Mucosa of stomach (tissue), 1 donor: Measurements from ENCODE around the gene SNAP47.

Experiments
- H3K27me3 ChIP-seq: one replicate; pipeline ENCODE4 v1.7.0; 2013; ENCODE audit warnings: mild to moderate bottlenecking, low read length; ENCODE audit not compliant: control insufficient read depth, insufficient read depth
- H3K36me3 ChIP-seq: one replicate; pipeline ENCODE4 v1.7.0; 2013; ENCODE audit warnings: low read length; ENCODE audit not compliant: control insufficient read depth, insufficient read depth
- H3K4me1 ChIP-seq: one replicate; pipeline ENCODE4 v1.7.0; 2013; ENCODE audit warnings: mild to moderate bottlenecking, low read length; ENCODE audit not compliant: control insufficient read depth, insufficient read depth
- H3K4me3 ChIP-seq: one replicate; pipeline ENCODE4 v1.7.0; 2013; ENCODE audit warnings: low read length
- H3K9ac ChIP-seq: one replicate; pipeline ENCODE4 v1.7.0; 2013; ENCODE audit warnings: mild to moderate bottlenecking, low read length, moderate library complexity
- H3K9me3 ChIP-seq: one replicate; pipeline ENCODE4 v1.7.0; 2013; ENCODE audit warnings: mild to moderate bottlenecking, low read length, moderate library complexity; ENCODE audit not compliant: control insufficient read depth
- donor health status: Pancreatic carcinoma.

The SNAP47 gene

GRCh38 chr1:227808566-227808965, 73.3 kb downstream of the SNAP47 start:
- Histone ChIP-seq H3K9ac (no peak overlapping the region), H3K9me3 (no peaks in the 10 kb centered on the region), H3K36me3 (no peaks in the 10 kb centered on the region), H3K4me3 (no peak overlapping the region), H3K27me3 (no peaks in the 10 kb centered on the region), H3K4me1 (no peaks in the 10 kb centered on the region)

DNA sequence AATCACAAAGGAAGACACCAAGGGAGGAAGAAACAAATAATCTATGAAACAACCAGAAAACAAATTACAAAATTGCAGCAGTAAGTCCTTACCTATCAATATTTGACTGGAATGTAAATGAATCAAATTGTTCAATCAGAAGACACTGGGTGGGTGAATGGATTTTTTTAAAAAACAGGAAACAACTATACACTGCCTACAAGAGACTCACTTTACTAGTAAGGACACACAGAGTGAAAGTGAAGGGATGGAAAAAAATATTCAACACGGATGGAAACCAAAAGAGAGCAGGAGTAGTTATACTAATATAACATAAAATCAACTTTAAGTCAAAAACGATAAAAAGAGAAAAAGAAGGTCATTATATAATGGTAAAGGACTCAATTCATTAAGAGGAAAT, 73.8 kb downstream of the SNAP47 start:
- Histone ChIP-seq H3K4me3 (no peak overlapping the region), H3K4me1 (no peaks in the 10 kb centered on the region), H3K27me3 (no peaks in the 10 kb centered on the region), H3K9ac (no peak overlapping the region), H3K36me3 (no peaks in the 10 kb centered on the region), H3K9me3 (no peaks in the 10 kb centered on the region)

DNA sequence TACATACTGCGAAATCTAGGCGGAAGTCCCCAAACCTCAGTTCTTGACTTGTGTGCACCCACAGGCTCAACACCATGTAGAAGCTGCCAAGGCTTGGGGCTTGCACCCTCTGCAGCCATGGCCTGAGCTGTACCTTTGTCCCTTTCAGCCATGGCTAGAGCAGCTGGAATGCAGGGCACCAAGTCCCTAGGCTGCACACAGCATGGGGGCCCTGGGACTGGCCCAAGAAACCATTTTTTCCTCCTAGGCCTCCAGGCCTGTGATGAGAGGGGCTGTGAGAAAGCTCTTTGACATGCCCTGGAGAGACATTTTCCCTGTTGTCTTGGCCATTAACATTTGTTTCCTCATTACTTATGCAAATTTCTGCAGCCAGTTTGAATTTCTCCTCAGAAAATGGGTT, 78.7 kb downstream of the SNAP47 start:
- H3K4me1 ChIP-seq = no peaks in the 10 kb centered on the region

DNA sequence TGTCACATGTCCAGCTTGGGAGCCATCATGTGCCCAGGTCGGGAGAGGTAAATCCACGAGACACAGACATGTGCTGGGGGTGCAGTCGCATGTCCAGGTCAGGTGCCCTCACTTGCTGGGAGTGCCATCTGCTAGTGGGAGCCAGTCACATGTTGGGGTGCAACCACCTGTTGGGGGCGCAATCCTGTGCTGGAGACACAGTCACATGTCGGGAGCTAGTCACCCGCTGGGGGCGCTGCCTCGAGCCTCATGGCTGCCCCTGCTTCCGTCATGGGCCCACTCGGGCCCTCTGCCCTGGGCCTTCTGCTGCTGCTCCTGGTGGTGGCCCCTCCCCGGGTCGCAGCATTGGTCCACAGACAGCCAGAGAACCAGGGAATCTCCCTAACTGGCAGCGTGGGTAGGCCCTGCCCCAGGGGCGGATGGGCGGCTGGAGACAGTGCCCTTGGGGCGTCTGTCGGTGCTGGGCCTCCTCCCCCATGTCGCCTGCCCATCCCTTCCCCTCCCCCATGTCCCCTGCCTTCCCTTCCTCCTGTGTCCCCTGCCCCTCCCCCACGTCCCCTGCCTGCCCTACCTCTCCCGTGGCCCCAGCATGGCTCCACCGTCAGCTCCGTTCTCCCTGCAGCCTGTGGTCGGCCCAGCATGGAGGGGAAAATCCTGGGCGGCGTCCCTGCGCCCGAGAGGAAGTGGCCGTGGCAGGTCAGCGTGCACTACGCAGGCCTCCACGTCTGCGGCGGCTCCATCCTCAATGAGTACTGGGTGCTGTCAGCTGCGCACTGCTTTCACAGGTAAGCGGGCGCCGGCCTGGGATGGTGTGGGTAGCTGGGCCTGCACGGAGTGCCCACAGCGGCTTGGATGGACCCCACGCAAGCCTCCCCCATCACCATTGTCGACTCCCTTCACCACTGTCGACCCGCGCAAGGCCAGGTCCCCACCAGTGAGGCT, 80.5 kb downstream of the SNAP47 start, which contains the start of gene PRSS38:
PRSS38 (plus strand) TSS at position 208 of the 942 bp plus-strand sequence; CDS start at position 250, 42 bp downstream.
- Histone ChIP-seq H3K36me3 (no peaks in the 10 kb centered on the region), H3K9ac (no peak within 1 kb of the TSS), H3K4me3 (no peak within 1 kb of the TSS), H3K4me1 (no peaks in the 10 kb centered on the region), H3K9me3 (no peaks in the 10 kb centered on the region), H3K27me3 (no peaks in the 10 kb centered on the region)

More for the DNA sequence above, 78.7 kb downstream of the SNAP47 start:
- Histone ChIP-seq H3K9ac (no peak overlapping the region), H3K9me3 (no peaks in the 10 kb centered on the region), H3K36me3 (no peaks in the 10 kb centered on the region), H3K4me3 (no peak overlapping the region), H3K27me3 (no peaks in the 10 kb centered on the region)

DNA sequence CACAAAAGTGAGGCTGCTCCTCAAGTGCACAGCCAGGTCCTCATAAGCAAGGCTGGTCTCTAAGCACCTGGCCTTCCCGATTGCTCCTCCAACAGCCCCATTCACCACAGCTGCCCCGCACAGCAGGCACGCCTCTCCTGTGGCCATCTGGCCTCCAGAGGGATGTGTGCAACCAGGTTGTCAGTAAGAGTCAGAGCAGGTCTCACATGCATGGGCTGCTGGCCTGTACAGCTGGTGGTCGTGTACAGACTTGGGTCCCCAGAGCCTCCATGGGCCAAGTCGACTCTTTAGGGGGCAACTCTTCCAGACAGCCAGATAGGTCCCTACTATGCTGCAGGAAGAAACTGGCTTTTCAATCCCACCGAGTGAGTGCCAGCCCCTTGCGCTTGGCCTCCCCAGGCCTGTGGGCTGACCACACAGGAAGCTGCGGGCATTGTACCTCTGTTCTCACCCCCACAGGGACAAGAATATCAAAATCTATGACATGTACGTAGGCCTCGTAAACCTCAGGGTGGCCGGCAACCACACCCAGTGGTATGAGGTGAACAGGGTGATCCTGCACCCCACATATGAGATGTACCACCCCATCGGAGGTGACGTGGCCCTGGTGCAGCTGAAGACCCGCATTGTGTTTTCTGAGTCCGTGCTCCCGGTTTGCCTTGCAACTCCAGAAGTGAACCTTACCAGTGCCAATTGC, 81.7 kb downstream of the SNAP47 start:
- Histone ChIP-seq H3K9ac (no peak overlapping the region), H3K27me3 (no peaks in the 10 kb centered on the region), H3K36me3 (no peaks in the 10 kb centered on the region), H3K4me3 (no peak overlapping the region), H3K9me3 (no peaks in the 10 kb centered on the region), H3K4me1 (no peaks in the 10 kb centered on the region)

DNA sequence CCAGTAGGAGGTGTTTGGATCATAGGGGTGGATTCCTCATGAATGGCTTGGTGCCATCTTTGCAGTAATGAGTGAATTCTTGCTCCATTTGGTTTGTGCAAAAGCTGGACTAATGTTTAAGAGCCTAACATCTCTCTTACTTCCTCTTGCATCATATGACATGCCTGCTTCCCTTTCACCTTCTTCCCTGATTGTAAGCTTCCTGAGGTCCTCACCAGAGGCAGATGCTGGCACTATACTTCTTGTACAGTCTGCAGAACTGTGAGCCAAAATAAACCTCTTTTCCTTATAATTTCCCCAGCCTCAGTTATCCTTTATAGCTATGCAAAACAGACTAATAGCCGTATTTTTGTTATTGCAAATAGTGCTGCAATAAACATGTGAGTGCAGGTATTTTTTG, 88.3 kb downstream of the SNAP47 start:
- Histone ChIP-seq H3K4me1 (no peaks in the 10 kb centered on the region), H3K36me3 (no peaks in the 10 kb centered on the region), H3K27me3 (no peaks in the 10 kb centered on the region), H3K4me3 (no peak overlapping the region), H3K9ac (no peak overlapping the region), H3K9me3 (no peaks in the 10 kb centered on the region)

GRCh38 chr1:227824204-227824603, 89.0 kb downstream of the SNAP47 start:
- Histone ChIP-seq H3K4me3 (no peak overlapping the region), H3K36me3 (no peaks in the 10 kb centered on the region), H3K9me3 (no peaks in the 10 kb centered on the region), H3K4me1 (no peaks in the 10 kb centered on the region), H3K27me3 (no peaks in the 10 kb centered on the region), H3K9ac (no peak overlapping the region)

DNA sequence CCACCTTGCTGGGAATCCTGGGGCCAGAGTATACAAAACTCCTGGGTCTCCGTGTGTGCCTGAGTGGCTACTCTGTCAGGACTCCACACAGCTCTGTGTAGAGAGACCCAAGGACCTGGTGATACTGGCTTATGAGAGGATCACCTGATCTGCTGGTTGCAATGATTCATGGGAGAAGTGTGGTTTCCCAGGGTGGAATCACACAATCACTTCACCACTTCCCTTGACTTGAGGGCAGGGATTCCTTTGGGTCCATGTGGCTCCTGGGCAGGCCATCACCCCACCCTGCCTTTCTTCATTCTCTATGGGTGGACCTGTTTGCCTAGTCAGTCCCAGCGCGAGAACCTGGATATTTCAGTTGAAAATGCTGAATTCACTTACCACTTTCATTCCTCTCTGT, 93.6 kb downstream of the SNAP47 start:
- Histone ChIP-seq H3K27me3 (no peaks in the 10 kb centered on the region), H3K9ac (no peak overlapping the region), H3K4me1 (no peaks in the 10 kb centered on the region), H3K36me3 (no peaks in the 10 kb centered on the region), H3K4me3 (no peak overlapping the region), H3K9me3 (no peaks in the 10 kb centered on the region)
